HEK293T (cell line): ENCODE data around the gene TNMD.

Experiments
- BHLHE40 ChIP-seq: fragments of 450-650 bp; IDR thresholded peaks from 2 replicates; pipeline ENCODE4 v1.6.1; 2016; ENCODE audit warnings: mild to moderate bottlenecking, moderate library complexity, borderline replicate concordance
- FOXK2 ChIP-seq: fragments of 450-650 bp; IDR thresholded peaks from 2 replicates; pipeline ENCODE4 v1.6.1; 2016; ENCODE audit warnings: mild to moderate bottlenecking
- HDGF ChIP-seq: fragments of 450-650 bp; IDR thresholded peaks from 2 replicates; pipeline ENCODE4 v1.6.1; 2017; ENCODE audit warnings: antibody characterized with exemption, borderline replicate concordance
- NFRKB ChIP-seq: fragments of 450-650 bp; IDR thresholded peaks from 2 replicates; pipeline ENCODE4 v1.6.1; 2016; ENCODE audit warnings: mild to moderate bottlenecking, moderate library complexity
- SP1 ChIP-seq: fragments of 450-650 bp; IDR thresholded peaks from 2 replicates; pipeline ENCODE4 v1.6.1; 2017
- SUZ12 ChIP-seq: fragments of 450-650 bp; IDR thresholded peaks from 2 replicates; pipeline ENCODE4 v1.6.1; 2016; ENCODE audit warnings: mild to moderate bottlenecking
- TARDBP ChIP-seq: fragments of 450-650 bp; IDR thresholded peaks from 2 replicates; pipeline ENCODE4 v1.6.1; 2016

DNA sequence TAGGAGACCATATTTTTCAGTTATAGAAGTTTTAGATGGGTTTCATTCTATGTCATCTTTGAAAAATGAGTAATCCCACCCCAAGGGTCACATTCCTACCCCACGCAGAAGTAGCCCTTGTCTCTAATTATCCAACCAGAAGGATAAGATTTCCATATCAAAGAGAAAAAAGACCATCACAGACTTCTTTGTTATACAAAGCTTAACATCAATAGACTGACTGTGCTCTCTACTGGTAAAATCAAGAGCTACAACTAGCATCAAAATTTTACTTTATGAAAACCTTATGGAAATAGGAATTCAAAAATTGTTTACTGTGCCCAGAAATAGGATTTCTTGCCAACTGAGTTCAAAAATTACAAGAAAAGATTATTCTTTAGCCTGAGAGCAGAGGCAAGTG is 24.9 kb downstream of the TNMD start:
- no peak for TF ChIP-seq BHLHE40
- no peak for TF ChIP-seq TARDBP
- no peak for TF ChIP-seq SP1
- TF ChIP-seq SUZ12 = no peak
- TF ChIP-seq NFRKB = no peak
- TF ChIP-seq FOXK2 = no peak
- no peak for TF ChIP-seq HDGF
